ENCODE results near the gene KRT12.
A peak's percentile ranks its signal among the peaks of the same experiment; 100 is the strongest.
"Not testable (repeated sequence)": the region's sequence is repeated elsewhere in the genome, so short reads cannot be mapped to it uniquely, and the experiment has no call there.

KRT12 gene

GRCh38 chr17:40883626-40884334 is 16.8 kb upstream of the KRT12 start:
- DNase-seq, result no peak

- no peak for DNase-seq
Measured at GRCh38 chr17:40883031-40883430, 16.0 kb upstream of the KRT12 start.

DNA sequence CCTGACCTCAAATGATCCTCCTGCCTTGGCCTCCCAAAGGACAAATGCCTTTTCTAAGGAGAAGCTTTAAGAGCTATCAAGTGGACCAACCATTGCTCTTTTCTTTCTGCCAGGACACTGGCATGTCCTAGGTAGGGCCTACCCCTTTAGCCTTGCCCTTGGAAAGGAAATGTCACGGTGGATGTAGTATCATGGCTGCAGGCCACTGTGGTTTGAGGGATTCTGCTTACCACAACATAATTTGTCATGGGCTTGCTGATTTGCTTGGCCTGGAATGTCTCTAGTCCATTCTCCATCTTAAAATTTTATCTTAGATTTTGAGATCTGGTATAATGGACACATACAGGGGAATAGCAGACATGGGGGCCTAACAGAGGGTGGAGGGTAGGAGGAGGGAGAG is 12.0 kb upstream of the KRT12 start:
- DNase-seq, result no peak

DNA sequence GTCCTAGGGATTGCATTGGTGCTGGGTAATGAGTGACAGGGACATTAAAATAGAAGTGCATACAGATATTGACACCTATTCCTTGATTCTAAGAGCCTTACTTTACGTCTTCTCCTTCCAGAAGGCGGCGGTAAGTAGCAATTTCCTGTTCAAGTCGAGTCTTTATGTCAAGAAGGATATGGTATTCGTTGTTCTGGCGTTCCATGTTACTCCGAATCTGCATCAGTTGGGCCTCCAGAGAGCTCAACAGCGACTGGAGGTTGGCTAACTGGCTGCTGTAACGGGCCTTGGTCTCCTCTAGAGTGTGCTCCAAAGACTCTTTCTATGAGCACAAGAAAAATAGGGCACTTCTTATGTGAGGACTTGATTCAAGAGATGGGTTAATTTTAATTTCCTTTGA is 11.0 kb upstream of the KRT12 start:
- DNase-seq, result no peak

- no peak for DNase-seq
Measured at GRCh38 chr17:40873801-40874200, 6.8 kb upstream of the KRT12 start.

GRCh38 chr17:40873255-40873654 is 6.2 kb upstream of the KRT12 start:
- no peak for DNase-seq

DNA sequence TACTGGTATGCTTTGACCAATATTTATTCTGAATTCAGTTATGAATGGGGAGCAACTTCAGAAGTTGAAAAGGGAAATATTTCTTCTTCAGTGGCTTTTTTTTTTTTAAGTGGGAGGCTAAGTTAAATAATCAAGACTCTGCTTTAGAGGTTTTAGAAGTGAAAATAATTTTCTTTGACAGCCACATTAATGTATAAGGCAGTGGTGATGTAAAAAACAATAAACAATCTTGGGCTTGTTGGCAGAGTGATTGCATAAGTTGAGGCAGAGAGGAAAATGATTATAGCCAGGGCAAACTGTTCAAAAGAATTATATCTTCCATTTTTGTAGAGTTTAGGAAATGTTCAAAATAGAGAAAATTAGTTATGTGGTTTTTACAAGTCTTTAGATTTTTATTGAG is 5.4 kb upstream of the KRT12 start:
- no peak for DNase-seq

DNA sequence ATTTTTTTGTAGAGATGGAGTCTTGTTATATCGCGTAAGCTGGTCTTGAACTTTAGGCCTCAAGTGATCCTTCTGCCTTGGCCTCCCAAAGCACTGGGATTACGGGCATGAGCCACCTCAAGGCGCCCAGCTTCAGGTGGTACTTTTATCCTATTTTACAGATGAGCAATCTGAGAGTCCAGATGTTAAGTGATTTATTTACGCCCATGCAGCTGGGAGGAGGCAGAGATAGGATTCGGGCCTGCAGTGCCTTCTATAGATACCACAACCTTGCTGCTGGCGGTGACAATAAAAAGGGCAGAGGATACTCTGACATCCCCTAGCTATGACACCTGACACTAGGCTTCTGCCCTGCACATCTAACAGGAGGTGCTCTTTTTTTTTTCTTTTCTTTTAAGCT is 4.3 kb upstream of the KRT12 start:
- no peak for DNase-seq

- DNase-seq, result no peak
Measured at GRCh38 chr17:40870136-40870535, 3.1 kb upstream of the KRT12 start.

GRCh38 chr17:40864661-40865390 is 2.2 kb downstream of the KRT12 start:
- DNase-seq, result no peak

GRCh38 chr17:40862985-40863733 is 3.9 kb downstream of the KRT12 start:
- DNase-seq, result peak; percentile 8

- no peak for DNase-seq
Measured at GRCh38 chr17:40859536-40859935, 7.5 kb downstream of the KRT12 start.

- DNase-seq, result not testable (repeated sequence)
Measured at GRCh38 chr17:40858667-40859066, 8.4 kb downstream of the KRT12 start.

GRCh38 chr17:40857535-40857934 is 9.5 kb downstream of the KRT12 start:
- no peak for DNase-seq

DNA sequence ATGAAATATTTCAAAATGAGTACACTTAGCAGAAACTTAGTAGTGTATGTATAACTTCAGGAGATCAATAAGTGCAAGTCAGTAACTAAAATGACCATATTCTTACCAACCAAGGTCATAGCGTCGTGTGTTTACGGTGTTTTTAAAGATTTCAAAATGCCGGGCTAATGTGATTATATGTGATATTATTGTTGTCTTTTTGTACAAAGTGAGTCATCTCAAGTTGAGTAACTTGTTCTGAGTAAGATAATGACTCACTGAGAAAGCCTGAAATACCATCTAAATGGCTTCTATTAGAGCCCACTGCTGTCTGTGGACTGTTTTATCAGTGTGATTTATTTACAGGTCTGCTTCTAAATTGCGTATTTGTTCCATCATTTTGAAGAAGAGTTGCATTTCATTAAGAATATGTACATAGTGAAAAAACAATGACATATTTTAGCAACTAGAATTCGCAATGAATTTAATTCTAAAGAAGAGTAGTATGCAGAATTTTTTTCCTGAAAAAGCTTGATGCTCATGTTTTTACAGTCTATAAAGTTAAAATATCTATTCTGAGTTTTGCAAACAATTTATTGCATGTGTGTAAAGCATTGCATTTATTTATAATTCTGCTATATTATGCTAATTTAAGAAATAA is 12.7 kb downstream of the KRT12 start:
- peak; percentile 6 for DNase-seq

GRCh38 chr17:40852364-40852763 is 14.7 kb downstream of the KRT12 start:
- no peak for DNase-seq

DNA sequence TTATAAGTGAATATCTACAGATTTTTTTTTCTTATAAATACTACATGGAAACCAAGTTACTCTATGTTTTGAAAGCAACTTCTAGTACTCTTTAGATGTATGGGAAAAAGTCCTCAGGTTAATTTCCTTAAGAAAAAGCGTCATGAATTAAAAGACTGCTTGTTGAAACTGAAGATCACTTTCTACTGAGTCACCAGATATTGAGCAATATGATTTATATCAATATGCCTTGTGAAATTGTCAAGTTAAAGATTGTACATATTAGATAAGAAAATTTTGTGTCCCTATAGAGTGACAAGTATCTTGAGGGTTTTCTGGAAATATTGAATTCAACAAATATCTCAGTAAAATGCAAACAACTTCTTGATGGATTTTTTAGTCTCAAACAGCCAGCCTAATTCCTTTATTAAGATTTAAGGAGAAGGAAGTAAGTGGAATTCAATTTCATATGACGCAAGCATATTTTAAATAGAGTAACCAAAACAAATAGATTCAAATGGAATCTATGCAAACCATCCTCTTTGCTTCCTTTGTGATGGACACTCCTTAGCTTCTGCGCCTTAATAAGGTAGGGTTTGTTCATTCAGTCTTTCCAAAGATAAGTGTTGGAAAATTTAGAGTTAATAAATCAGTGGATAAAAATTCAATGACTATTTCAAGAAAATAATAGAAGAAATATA is 16.6 kb downstream of the KRT12 start:
- DNase-seq, result no peak

DNA sequence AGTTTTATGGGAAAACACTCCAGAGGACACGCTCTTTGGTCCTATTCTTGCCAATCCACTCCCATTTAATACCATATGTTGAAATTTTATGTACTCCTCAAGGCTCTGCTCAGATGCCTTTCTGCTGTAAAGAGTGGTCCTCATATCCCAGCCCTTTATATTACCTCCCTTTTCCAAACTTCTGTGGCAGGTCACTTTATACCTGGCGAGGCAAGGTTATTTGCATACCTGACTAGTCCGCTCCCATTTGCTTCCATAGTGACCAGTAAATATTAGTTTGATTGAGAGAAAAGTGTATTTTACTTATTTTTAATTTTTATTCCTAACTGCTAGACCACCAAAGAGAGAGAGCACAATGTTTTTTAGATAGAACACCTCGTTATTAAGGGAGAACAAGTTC is 17.3 kb downstream of the KRT12 start:
- DNase-seq, result no peak

GRCh38 chr17:40848583-40849235 is 18.3 kb downstream of the KRT12 start:
- no peak for DNase-seq

GRCh38 chr17:40846515-40847144 is 20.4 kb downstream of the KRT12 start:
- DNase-seq, result no peak

DNA sequence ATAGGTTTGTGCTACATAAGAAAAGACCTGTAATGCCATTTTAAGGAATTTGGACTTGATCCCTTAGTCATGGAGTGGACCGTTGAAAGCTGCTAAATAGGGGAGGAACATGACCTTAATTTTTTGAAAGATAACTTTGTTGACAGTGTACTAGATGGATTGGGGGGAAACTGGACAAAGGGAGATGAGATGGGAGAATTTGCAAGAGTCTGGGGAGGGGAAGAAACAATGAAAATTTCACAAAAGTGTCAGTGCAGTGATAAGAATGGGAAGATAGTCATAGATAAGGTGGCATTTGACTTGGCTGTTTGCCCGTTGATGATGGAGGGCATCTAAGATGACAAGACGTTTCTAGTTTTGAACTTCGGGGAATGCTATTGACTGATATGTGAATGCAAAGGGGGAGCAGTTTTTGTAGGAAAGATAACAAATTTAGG is 22.3 kb downstream of the KRT12 start:
- DNase-seq, result no peak

- no peak for DNase-seq
Measured at GRCh38 chr17:40843242-40843641, 23.8 kb downstream of the KRT12 start.

Measured in activated CD4-positive, alpha-beta T cell treated with anti-CD3 and anti-CD28 coated beads, Interleukin-2, Interleukin-6, amounts not matched to agents 100 ng/mL and 50 ng/mL, durations not matched to agents 16 hours and 8 hours (primary cell).